ENCODE data around the gene DNAJC28. TPM values are rescaled to one million over a fixed set of nuclear protein-coding genes. Genes with fewer than 3 reads are reported as not detected.

DNAJC28 gene
- total RNA-seq, 1 experiment from 2014 or later, result 3.4 TPM

- peak overlapping the region in 1 of 3 experiments; percentile 42; a peak in 1 of 7 replicates for H3K27ac Mint-ChIP-seq
Observed at GRCh38 chr21:33511639-33512038, 20.1 kb upstream of the DNAJC28 start.

More at GRCh38 chr21:33511639-33512038, 20.1 kb upstream of the DNAJC28 start:
- H3K23me2 ChIP-seq (ENCODE audit: insufficient read length, low read depth, low read length, poor library complexity, severe bottlenecking), result no peaks in the 10 kb centered on the region
- H3K23ac ChIP-seq (ENCODE audit: insufficient read length, low read depth, low read length), result no peak overlapping the region
- Mint-ChIP-seq H3K4me1 (no peaks in the 10 kb centered on the region), H3K36me3 (ENCODE audit: insufficient read depth in 1 of 3, low read depth in 3 of 3) (peaks cover 68 to 95% (median 85%) of the 10 kb centered on the region in 3 experiments), H3K4me3 (no peak overlapping the region), H3K9me3 (peaks cover 2 to 5% of the 10 kb centered on the region in 2 experiments; a peak in 2 of 5 replicates), H3K27me3 (ENCODE audit: low read depth) (no peaks in the 10 kb centered on the region)
- no peak overlapping the region for H4K5ac ChIP-seq (ENCODE audit: insufficient read length, low read depth, low read length)
- no peaks in the 10 kb centered on the region for H3K27me3 ChIP-seq (ENCODE audit: insufficient read depth, low read length)
- H3K56ac ChIP-seq (ENCODE audit: insufficient read length, low read depth, low read length), result no peak overlapping the region
- DNase-seq, result no peak
- H4K8ac ChIP-seq (replicated peaks; ENCODE audit: insufficient read length, low read depth, low read length), result no peak overlapping the region
- no peak overlapping the region for H2BK5ac ChIP-seq (ENCODE audit: insufficient read length, low read length)
- no peaks in the 10 kb centered on the region for H3K79me2 ChIP-seq (ENCODE audit: insufficient read depth, low read length)
- no peak overlapping the region for H2BK20ac ChIP-seq (ENCODE audit: low read depth, low read length, poor library complexity, severe bottlenecking)
- H2BK15ac ChIP-seq (ENCODE audit: low read depth, low read length), result no peak overlapping the region
- H3K9me3 ChIP-seq (ENCODE audit: control insufficient read depth, low read depth, low read length), result no peaks in the 10 kb centered on the region
- H4K91ac ChIP-seq (ENCODE audit: insufficient read length, low read depth, low read length), result no peak overlapping the region
- no peak overlapping the region for H3K9ac ChIP-seq (ENCODE audit: extremely low read depth, insufficient read length, low read length)
- no peak overlapping the region for H2BK120ac ChIP-seq (ENCODE audit: low read depth, low read length, poor library complexity, severe bottlenecking)
- H3K27ac ChIP-seq (ENCODE audit: insufficient read length, low read depth, low read length), result no peak overlapping the region
- H2AK5ac ChIP-seq (ENCODE audit: insufficient read length, low read length), result no peak overlapping the region
- H4K20me1 ChIP-seq (ENCODE audit: control insufficient read depth, insufficient read depth, insufficient read length), result no peaks in the 10 kb centered on the region
- no peak overlapping the region for H2AFZ ChIP-seq (ENCODE audit: low read length)
- H3K18ac ChIP-seq (ENCODE audit: insufficient read length, low read depth, low read length), result no peak overlapping the region
- no peak overlapping the region for H3T11ph ChIP-seq (ENCODE audit: low read length)
- no peak for TF ChIP-seq CTCF (conservative IDR thresholded peaks at IDR 0.05)
- H3K4ac ChIP-seq (ENCODE audit: low read depth, low read length), result no peak overlapping the region
- no peaks in the 10 kb centered on the region for H3K4me1 ChIP-seq (ENCODE audit: insufficient read depth, low read length)
- no peak overlapping the region for H3K4me2 ChIP-seq (ENCODE audit: insufficient read depth, insufficient read length, low read length)
- H2BK12ac ChIP-seq (ENCODE audit: insufficient read length, low read depth, low read length), result no peak overlapping the region
- no peaks in the 10 kb centered on the region for H3K79me1 ChIP-seq (ENCODE audit: insufficient read depth, low read depth, low read length, poor library complexity, severe bottlenecking)
- WGBS (ENCODE audit: extremely low coverage, insufficient read length, low lambda C conversion rate), result no CpG with 5 or more reads among the region's 4 CpGs
- H3K14ac ChIP-seq (ENCODE audit: insufficient read depth, low read length), result no peak overlapping the region
